Thyroid gland (tissue), 4 donors: Measurements from ENCODE around the gene MAGI2.

Source experiments
- CTCF ChIP-seq, 6 experiments: fragments of 200-600 bp in 3 of 6; fragments of 450-650 bp in 3 of 6; sonication (generic) in 3 of 6; IDR thresholded peaks; one replicate each; pipeline ENCODE4 v1.5.1; 2016 to 2019; ENCODE audit warnings: antibody characterized with exemption in 6 of 6, mild to moderate bottlenecking in 2 of 6, inconsistent platforms in 1 of 6, moderate library complexity in 1 of 6
- POLR2A ChIP-seq, 2 donors: fragments of 450-650 bp; IDR thresholded peaks; one replicate each; pipeline ENCODE4 v1.6.1; 2017; ENCODE audit warnings: antibody characterized with exemption in 2 of 2, mild to moderate bottlenecking in 2 of 2, moderate library complexity in 1 of 2

GRCh38 chr7:79245623-79246249 is 207.7 kb downstream of the MAGI2 start:
- TF ChIP-seq CTCF (IDR thresholded peaks at IDR 0.05) (no peak), POLR2A (IDR thresholded peaks at IDR 0.05) (no peak)
